Osteoblast (primary cell): ENCODE results near the gene PIMREG. TPM values are rescaled to one million over a fixed set of nuclear protein-coding genes. Genes with fewer than 3 reads are reported as not detected.

ENCODE experiments used
- DNase-seq: peaks from one replicate; pipeline ENCODE4 v3.0.0; 2011; ENCODE audit warnings: low spot score, mixed read lengths; ENCODE audit not compliant: insufficient read length; ENCODE audit errors: missing footprints
- H2AFZ ChIP-seq: 2 replicates; pipeline ENCODE4 v1.6.0; 2011; ENCODE audit warnings: mild to moderate bottlenecking, low read length
- H3K27ac ChIP-seq: 2 replicates; pipeline ENCODE4 v1.5.1; 2011; ENCODE audit warnings: mild to moderate bottlenecking, low read depth, low read length, moderate library complexity
- H3K27me3 ChIP-seq: 2 replicates; pipeline ENCODE4 v1.6.0; 2012; ENCODE audit warnings: mild to moderate bottlenecking, control low read depth, inconsistent platforms, low read length, moderate library complexity; ENCODE audit not compliant: insufficient read depth
- H3K36me3 ChIP-seq: 2 replicates; pipeline ENCODE4 v1.5.1; 2011; ENCODE audit warnings: mild to moderate bottlenecking, low read length, control low read depth, moderate library complexity; ENCODE audit not compliant: insufficient read depth
- H3K4me1 ChIP-seq: 2 replicates; pipeline ENCODE4 v1.5.1; 2011; ENCODE audit warnings: mild to moderate bottlenecking, low read length, control low read depth, moderate library complexity; ENCODE audit not compliant: insufficient read depth
- H3K4me2 ChIP-seq: 2 replicates; pipeline ENCODE4 v1.6.0; 2011; ENCODE audit warnings: mild to moderate bottlenecking, low read length; ENCODE audit not compliant: insufficient read depth
- H3K4me3 ChIP-seq: fragments of 200-600 bp; sonication (generic); 3 replicates; pipeline ENCODE4 v1.5.1; 2012; ENCODE audit warnings: mild to moderate bottlenecking, low read length, inconsistent platforms; ENCODE audit not compliant: insufficient read depth
- H3K79me2 ChIP-seq: 2 replicates; pipeline ENCODE4 v1.6.0; 2012; ENCODE audit warnings: mild to moderate bottlenecking, low read length, control low read depth, inconsistent platforms; ENCODE audit not compliant: insufficient read depth
- H3K9me3 ChIP-seq: 2 replicates; pipeline ENCODE4 v1.5.1; 2011; ENCODE audit warnings: low read depth, low read length, control low read depth
- H4K20me1 ChIP-seq: 2 replicates; pipeline ENCODE4 v1.6.0; 2012; ENCODE audit warnings: mild to moderate bottlenecking, low read length, control low read depth; ENCODE audit not compliant: insufficient read depth
- total RNA-seq: library from RNA; depleted of rRNA; stranded (reverse); fragments of >200 nt; gene quantifications from 2 replicates; pipeline ENCODE4 v1.2.3, GENCODE V29; 2012
- TF ChIP-seq, protein P1 (sequence below): IDR thresholded peaks from 2 replicates; pipeline ENCODE4 v1.5.1; 2011; ENCODE audit warnings: mild to moderate bottlenecking, low read depth, low read length, moderate library complexity; ENCODE audit errors: extremely low read depth

The PIMREG gene
- total RNA-seq, 1 donor = 5.1 TPM

DNA sequence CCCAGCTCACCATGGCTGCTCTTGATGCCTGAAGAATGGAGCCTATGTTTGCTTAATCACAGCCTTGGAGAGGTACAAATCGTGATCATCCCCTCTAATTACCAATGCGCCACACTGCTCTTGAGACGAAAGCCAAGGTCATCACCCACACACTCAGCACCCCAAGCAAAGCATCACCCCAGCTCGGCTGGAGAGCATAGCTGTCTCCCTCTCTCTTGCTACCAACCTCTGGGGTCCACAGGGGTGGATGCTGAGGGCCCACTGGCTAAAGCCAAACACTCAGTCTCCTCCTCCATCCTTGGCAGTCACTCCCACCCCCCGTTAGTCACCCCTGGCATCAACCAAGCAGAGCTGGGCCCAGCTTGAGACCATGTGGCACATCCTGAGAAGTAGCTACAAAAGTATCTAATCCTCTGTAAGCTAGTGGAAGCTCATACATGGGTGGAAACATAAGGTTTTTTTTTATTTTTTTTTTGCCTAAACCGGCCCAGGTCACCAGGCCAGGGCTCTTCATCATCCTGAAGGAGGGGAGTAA lies 44.8 kb downstream of the PIMREG start:
- no peaks in the 10 kb centered on the region for H3K9me3 ChIP-seq
- no peak overlapping the region for H3K27ac ChIP-seq
- no peak for DNase-seq
- no peaks in the 10 kb centered on the region for H3K36me3 ChIP-seq
- TF ChIP-seq, protein P1, sequence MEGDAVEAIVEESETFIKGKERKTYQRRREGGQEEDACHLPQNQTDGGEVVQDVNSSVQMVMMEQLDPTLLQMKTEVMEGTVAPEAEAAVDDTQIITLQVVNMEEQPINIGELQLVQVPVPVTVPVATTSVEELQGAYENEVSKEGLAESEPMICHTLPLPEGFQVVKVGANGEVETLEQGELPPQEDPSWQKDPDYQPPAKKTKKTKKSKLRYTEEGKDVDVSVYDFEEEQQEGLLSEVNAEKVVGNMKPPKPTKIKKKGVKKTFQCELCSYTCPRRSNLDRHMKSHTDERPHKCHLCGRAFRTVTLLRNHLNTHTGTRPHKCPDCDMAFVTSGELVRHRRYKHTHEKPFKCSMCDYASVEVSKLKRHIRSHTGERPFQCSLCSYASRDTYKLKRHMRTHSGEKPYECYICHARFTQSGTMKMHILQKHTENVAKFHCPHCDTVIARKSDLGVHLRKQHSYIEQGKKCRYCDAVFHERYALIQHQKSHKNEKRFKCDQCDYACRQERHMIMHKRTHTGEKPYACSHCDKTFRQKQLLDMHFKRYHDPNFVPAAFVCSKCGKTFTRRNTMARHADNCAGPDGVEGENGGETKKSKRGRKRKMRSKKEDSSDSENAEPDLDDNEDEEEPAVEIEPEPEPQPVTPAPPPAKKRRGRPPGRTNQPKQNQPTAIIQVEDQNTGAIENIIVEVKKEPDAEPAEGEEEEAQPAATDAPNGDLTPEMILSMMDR = no peak
- H3K4me3 ChIP-seq = no peak overlapping the region
- H2AFZ ChIP-seq = no peak overlapping the region
- H3K4me2 ChIP-seq = no peak overlapping the region
- no peaks in the 10 kb centered on the region for H4K20me1 ChIP-seq
- no peaks in the 10 kb centered on the region for H3K27me3 ChIP-seq
- H3K4me1 ChIP-seq = peaks cover 15% of the 10 kb centered on the region
- H3K79me2 ChIP-seq = no peaks in the 10 kb centered on the region

DNA sequence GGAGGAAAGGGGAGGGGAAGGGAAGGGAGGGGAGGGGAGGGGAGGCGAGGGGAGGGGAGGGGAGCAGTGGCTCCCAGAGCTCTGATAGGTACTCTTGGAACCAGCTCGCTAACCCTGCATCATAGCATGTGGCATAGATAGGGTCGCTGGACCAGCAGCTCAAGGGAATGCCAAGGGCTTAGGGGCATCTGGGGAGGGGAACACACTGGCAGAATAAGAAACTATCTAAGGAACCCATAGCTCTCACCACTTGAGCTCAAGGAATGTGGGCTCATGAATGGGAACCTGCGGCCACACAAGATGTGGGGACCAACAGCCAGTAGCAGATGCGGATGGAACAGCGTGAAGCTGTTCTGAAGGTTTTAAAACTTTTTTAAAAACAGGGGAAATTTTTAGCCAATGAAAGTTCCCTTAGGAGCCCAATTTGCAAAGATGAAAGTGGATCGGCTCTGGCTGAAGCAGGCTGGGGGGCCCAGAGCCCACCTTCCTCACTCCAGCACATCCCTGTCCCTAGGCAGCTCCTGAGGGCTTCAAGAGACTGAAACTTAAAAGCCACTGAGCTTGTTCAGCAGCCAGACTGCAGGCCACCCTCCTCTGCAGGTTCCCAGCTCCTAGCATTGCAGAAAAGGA lies 46.9 kb downstream of the PIMREG start:
- no peaks in the 10 kb centered on the region for H4K20me1 ChIP-seq
- H3K9me3 ChIP-seq = no peaks in the 10 kb centered on the region
- no peaks in the 10 kb centered on the region for H3K36me3 ChIP-seq
- DNase-seq = no peak
- no peaks in the 10 kb centered on the region for H3K79me2 ChIP-seq
- H3K27me3 ChIP-seq = peaks cover 2% of the 10 kb centered on the region
- H3K4me3 ChIP-seq = no peak overlapping the region
- peaks cover 22% of the 10 kb centered on the region for H3K4me1 ChIP-seq
- no peak overlapping the region for H2AFZ ChIP-seq
- H3K4me2 ChIP-seq = no peak overlapping the region
- H3K27ac ChIP-seq = no peak overlapping the region
- TF ChIP-seq, protein P1 = no peak

DNA sequence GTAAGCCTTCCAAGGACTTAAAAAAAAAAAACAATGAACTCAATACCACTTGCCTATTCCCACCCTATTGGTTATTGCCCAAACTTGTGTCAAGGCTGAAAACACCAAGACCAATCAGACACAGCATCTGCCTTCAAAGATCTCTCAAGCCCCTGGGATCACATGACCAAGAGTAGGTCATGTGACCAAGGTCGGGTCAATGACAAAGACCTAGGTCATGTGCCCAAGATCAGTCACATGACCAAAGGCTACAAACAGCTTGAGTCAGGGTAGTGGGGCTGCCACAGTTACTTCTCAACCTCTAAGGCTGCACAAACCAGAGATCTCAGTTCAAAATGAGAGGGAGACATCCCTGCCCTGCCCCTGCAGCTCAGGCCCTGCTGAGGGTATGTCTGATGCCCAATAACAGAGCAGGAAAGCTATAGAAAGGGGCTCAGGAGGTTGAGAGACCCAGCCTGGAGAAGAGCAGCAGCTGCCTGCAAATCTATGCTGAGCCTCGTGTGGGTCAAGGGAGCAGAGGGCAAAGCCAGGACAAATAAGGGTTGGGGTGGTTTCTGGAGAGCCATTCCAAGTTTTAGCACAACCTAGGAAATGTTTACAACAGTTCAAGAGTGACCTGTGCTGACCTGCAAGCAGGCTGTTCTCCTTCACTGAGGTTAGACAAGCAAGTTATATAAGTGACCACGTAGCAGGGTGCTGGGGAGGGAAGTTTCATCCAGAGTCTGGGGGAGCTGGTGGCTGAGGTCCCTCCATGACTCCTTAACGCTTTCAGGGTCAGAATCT lies 48.8 kb downstream of the PIMREG start:
- no peak for DNase-seq
- no peaks in the 10 kb centered on the region for H3K79me2 ChIP-seq
- no peak overlapping the region for H3K4me3 ChIP-seq
- peaks cover 2% of the 10 kb centered on the region for H3K27me3 ChIP-seq
- no peak overlapping the region for H3K4me2 ChIP-seq
- no peaks in the 10 kb centered on the region for H3K9me3 ChIP-seq
- TF ChIP-seq, protein P1 = no peak
- no peaks in the 10 kb centered on the region for H4K20me1 ChIP-seq
- no peak overlapping the region for H2AFZ ChIP-seq
- no peak overlapping the region for H3K27ac ChIP-seq
- no peaks in the 10 kb centered on the region for H3K36me3 ChIP-seq
- peaks cover 25% of the 10 kb centered on the region for H3K4me1 ChIP-seq
